ENCODE data around the gene PNO1.

The PNO1 gene

GRCh38 chr2:68217729-68218128 is 60.0 kb downstream of the PNO1 start:
- H3K4me3 ChIP-seq (replicated peaks; ENCODE audit: low read depth, low read length), result no peak overlapping the region
- DNase-seq (ENCODE audit: extremely low read depth, low read depth), result no peak
- no peak for TF ChIP-seq CTCF (IDR thresholded peaks at IDR 0.05; ENCODE audit: low read depth, low read length, missing control alignments)

- H3K4me3 ChIP-seq (replicated peaks; ENCODE audit: low read depth, low read length), result no peak overlapping the region
- no peak for TF ChIP-seq CTCF (IDR thresholded peaks at IDR 0.05; ENCODE audit: low read depth, low read length, missing control alignments)
- no peak for DNase-seq (ENCODE audit: extremely low read depth, low read depth)
These were observed 60.7 kb downstream of the PNO1 start for GRCh38 chr2:68218343-68218901.

GRCh38 chr2:68222287-68222686 is 64.6 kb downstream of the PNO1 start:
- no peak for TF ChIP-seq CTCF (IDR thresholded peaks at IDR 0.05; ENCODE audit: low read depth, low read length, missing control alignments)
- no peak overlapping the region for H3K4me3 ChIP-seq (replicated peaks; ENCODE audit: low read depth, low read length)
- DNase-seq (ENCODE audit: extremely low read depth, low read depth), result no peak

- TF ChIP-seq CTCF (IDR thresholded peaks at IDR 0.05; ENCODE audit: low read depth, low read length, missing control alignments), result no peak
- H3K4me3 ChIP-seq (replicated peaks; ENCODE audit: low read depth, low read length), result no peak overlapping the region
- DNase-seq (ENCODE audit: extremely low read depth, low read depth), result no peak
These were observed 65.7 kb downstream of the PNO1 start for GRCh38 chr2:68223419-68223818.

- DNase-seq (ENCODE audit: extremely low read depth, low read depth), result peak; percentile 20
- TF ChIP-seq CTCF (IDR thresholded peaks at IDR 0.05; ENCODE audit: low read depth, low read length, missing control alignments), result peak; percentile 12
- no peak overlapping the region for H3K4me3 ChIP-seq (replicated peaks; ENCODE audit: low read depth, low read length)
These were observed 67.5 kb downstream of the PNO1 start for GRCh38 chr2:68225119-68225632.
